ENCODE measurements around the gene FBXW4. TPM values are rescaled to one million over a fixed set of nuclear protein-coding genes. Genes with fewer than 3 reads are reported as not detected.
"Not testable (repeated sequence)": the region's sequence is repeated elsewhere in the genome, so short reads cannot be mapped to it uniquely, and the experiment has no call there.

The FBXW4 gene
- total RNA-seq, 4 donors from 2014 or later: 48.2 to 83.6 (median 71.3) TPM

GRCh38 chr10:101597091-101597900, 97.7 kb downstream of the FBXW4 start:
- 85% methylated on average over 14 of the region's 14 CpGs for WGBS
- no peaks in the 10 kb centered on the region for H3K9me3 ChIP-seq
- H3K4me3 ChIP-seq: no peak overlapping the region
- no peak for TF ChIP-seq POLR2AphosphoS5 (IDR thresholded peaks at IDR 0.05)
- TF ChIP-seq, protein P1, sequence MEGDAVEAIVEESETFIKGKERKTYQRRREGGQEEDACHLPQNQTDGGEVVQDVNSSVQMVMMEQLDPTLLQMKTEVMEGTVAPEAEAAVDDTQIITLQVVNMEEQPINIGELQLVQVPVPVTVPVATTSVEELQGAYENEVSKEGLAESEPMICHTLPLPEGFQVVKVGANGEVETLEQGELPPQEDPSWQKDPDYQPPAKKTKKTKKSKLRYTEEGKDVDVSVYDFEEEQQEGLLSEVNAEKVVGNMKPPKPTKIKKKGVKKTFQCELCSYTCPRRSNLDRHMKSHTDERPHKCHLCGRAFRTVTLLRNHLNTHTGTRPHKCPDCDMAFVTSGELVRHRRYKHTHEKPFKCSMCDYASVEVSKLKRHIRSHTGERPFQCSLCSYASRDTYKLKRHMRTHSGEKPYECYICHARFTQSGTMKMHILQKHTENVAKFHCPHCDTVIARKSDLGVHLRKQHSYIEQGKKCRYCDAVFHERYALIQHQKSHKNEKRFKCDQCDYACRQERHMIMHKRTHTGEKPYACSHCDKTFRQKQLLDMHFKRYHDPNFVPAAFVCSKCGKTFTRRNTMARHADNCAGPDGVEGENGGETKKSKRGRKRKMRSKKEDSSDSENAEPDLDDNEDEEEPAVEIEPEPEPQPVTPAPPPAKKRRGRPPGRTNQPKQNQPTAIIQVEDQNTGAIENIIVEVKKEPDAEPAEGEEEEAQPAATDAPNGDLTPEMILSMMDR (IDR thresholded peaks at IDR 0.05): no peak
- TF ChIP-seq EP300 (IDR thresholded peaks at IDR 0.05): no peak
- no peak for TF ChIP-seq POLR2A (IDR thresholded peaks at IDR 0.05)
- DNase-seq (ENCODE audit: low spot score in 2 of 2): no peak
- H3K4me1 ChIP-seq: no peaks in the 10 kb centered on the region
- H3K27me3 ChIP-seq: no peaks in the 10 kb centered on the region
- no peak overlapping the region for H3K27ac ChIP-seq
- H3K36me3 ChIP-seq: no peaks in the 10 kb centered on the region

DNA sequence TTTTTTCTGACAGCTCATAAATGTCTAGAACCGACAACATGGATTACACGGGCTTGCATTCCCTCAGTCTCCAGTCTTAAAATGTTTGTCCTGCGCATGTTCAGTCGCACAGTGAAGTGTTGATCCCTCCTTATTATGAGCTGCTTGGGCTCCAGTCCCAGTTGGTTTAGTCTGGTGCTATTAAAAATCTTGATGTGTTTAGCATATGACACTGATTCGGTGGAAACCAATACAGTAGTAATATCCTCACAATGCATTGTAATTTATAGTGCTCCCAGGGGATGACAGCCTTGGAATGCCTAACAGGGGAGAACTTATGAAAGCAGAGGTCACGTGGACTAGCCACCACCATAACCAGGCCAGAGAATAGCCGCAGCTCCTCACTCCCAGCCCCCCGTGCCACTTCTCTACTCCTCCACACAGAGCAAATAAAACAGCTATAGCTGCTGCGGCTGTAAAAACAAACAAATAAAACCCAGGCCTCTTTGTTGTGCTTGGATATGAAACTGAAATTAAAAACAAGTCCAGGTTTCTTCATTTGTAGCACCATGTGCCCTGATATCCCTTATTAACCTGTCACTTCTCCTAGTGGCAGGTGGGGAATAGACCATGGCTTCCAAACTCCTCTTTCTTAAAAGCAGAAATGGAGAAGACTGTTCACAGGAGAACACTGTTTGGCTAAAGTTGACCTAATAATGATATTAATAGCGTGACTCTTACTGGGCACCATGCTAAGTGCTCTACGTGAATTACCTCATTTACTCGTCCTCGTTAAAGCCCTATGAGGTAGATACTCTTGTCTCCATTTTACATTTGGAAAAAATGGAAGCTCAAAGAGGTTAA, 99.2 kb downstream of the FBXW4 start:
- TF ChIP-seq POLR2A (IDR thresholded peaks at IDR 0.05): no peak
- no peak for TF ChIP-seq POLR2AphosphoS5 (IDR thresholded peaks at IDR 0.05)
- no peak for TF ChIP-seq EP300 (IDR thresholded peaks at IDR 0.05)
- TF ChIP-seq, protein P1 (IDR thresholded peaks at IDR 0.05): no peak
- Histone ChIP-seq H3K36me3 (no peaks in the 10 kb centered on the region), H3K9me3 (no peaks in the 10 kb centered on the region), H3K27me3 (no peaks in the 10 kb centered on the region), H3K4me3 (no peak overlapping the region), H3K4me1 (no peaks in the 10 kb centered on the region), H3K27ac (no peak overlapping the region)
- 76% methylated on average over 13 of the region's 13 CpGs for WGBS
- no peak for DNase-seq (ENCODE audit: low spot score in 2 of 2)

GRCh38 chr10:101593331-101593730, 101.6 kb downstream of the FBXW4 start:
- not testable (repeated sequence) for H3K27me3 ChIP-seq; H3K36me3 ChIP-seq; DNase-seq (ENCODE audit: low spot score in 2 of 2); H3K4me1 ChIP-seq; H3K27ac ChIP-seq; H3K9me3 ChIP-seq; H3K4me3 ChIP-seq
- WGBS: 95% methylated on average over 2 of the region's 2 CpGs

DNA sequence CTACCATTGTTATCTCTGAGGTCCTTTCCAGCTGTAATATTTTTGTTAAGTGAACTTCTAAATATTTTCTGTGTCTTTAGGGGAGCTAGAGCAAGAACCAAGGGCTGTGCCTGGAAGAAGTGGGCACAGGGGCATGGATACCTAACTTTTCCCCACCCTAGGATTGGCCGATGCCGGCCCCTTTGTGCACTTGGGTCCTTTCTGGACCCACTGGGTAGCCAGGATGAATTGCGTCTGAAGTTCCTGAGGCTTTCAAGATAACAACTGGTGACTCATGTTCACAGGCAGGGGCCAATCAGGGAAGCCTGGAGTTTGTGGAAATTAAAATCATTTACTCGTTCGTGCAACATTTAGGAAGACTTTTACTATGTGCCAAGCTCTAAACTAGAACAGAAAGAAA, 106.1 kb downstream of the FBXW4 start:
- Histone ChIP-seq H3K36me3 (peaks cover 16% of the 10 kb centered on the region), H3K4me1 (peaks cover 24% of the 10 kb centered on the region), H3K4me3 (peak overlapping the region; percentile 93), H3K27ac (no peak overlapping the region), H3K27me3 (no peaks in the 10 kb centered on the region), H3K9me3 (no peaks in the 10 kb centered on the region)
- WGBS: 59% methylated on average over 5 of the region's 5 CpGs
- TF ChIP-seq POLR2A (IDR thresholded peaks at IDR 0.05) (no peak), POLR2AphosphoS5 (IDR thresholded peaks at IDR 0.05) (no peak), EP300 (IDR thresholded peaks at IDR 0.05) (no peak)
- TF ChIP-seq, protein P1 (IDR thresholded peaks at IDR 0.05): no peak
- no peak for DNase-seq (ENCODE audit: low spot score in 2 of 2)

GRCh38 chr10:101587725-101588653, 107.0 kb downstream of the FBXW4 start, which contains the start of the genes DPCD and POLL:
DPCD (plus strand) TSS chr10:101588321; CDS start chr10:101588337, 16 bp downstream.
POLL (minus strand) TSS chr10:101588257; CDS start chr10:101587360, 897 bp downstream.
- peak within 1 kb of the TSS; percentile 93 for H3K4me3 ChIP-seq
- peak in 2 of 3 donors; percentile 20 to 23 for TF ChIP-seq POLR2AphosphoS5 (IDR thresholded peaks at IDR 0.05)
- TF ChIP-seq EP300 (IDR thresholded peaks at IDR 0.05): no peak
- H3K27ac ChIP-seq: no peak within 1 kb of the TSS
- peaks cover 24% of the 10 kb centered on the region for H3K4me1 ChIP-seq
- no peaks in the 10 kb centered on the region for H3K27me3 ChIP-seq
- under 1% methylated on average over 37 of the region's 50 CpGs for WGBS
- DNase-seq (ENCODE audit: low spot score in 2 of 2): peak; percentile 97 to 98
- no peaks in the 10 kb centered on the region for H3K9me3 ChIP-seq
- H3K36me3 ChIP-seq: peaks cover 25% of the 10 kb centered on the region

Data from suprapubic skin (tissue), 4 donors.